A172 (cell line): Measurements from ENCODE around the gene SRPX2. TPM values are rescaled to one million over a fixed set of nuclear protein-coding genes. Genes with fewer than 3 reads are reported as not detected.
"Not testable (repeated sequence)": the region's sequence is repeated elsewhere in the genome, so short reads cannot be mapped to it uniquely, and the experiment has no call there.

Experiments used
- DNase-seq: peaks from one replicate; pipeline ENCODE4 v3.0.0-alpha.2; 2015; ENCODE audit warnings: low spot score
- total RNA-seq: library from RNA; depleted of rRNA; stranded (reverse); fragments of >200 nt; shearing (Covaris generic); gene quantifications from 2 replicates; pipeline ENCODE4 v1.2.3, GENCODE V29; 2014; rRNA removed

Gene SRPX2
- total RNA-seq, 1 experiment from 2014 or later: 1.3 TPM

DNA sequence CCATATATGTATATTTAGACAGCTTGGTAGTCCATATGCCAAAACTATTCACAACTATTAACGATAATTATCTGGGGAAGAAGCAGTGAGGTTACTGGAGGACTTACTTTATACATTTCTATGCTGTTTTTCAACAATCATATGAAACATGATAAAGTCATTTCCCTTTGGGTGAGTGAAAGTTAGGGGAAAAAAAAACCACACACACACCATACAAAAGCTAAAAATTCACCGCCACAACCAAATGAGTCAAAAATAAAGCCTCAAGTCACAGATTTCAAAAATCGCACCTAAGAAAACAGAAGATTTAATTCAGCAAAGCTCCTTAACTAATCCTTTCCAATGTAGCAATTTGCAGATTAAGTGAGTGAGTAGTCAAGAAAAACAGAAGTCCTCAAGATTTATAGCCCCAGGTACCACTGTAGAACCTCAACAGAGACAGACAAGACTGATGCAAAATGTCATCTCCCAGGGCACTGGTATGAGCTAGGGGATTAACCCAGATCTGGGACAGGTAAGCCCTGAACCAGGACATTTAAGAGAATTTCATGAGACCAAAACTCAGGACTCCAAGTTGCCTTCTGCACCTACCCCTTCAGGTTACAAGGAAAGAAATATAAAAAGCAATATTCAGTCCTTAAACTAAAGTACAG lies 52.8 kb downstream of the SRPX2 start:
- DNase-seq: no peak

- no peak for DNase-seq
Observed at GRCh38 chrX:100698551-100698950, 54.6 kb downstream of the SRPX2 start.

DNA sequence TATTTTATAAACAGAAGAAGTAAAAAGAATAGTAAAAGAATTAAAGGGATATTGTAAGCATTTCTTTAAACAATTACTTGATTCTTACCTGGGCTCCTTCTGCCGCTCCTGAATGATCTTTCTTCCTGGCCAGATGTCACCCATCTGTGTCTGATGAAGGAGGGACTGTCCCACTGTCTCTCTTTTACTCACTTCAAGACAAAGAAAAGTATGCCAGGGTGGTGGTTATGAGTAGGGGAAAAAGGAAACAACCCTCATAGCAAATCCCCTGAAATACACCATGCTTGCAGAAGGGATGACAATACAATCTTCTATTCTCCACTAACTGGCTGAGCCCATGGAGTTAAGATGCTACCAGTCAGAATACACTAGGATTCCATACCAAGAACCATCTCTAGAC lies 56.8 kb downstream of the SRPX2 start:
- no peak for DNase-seq

DNA sequence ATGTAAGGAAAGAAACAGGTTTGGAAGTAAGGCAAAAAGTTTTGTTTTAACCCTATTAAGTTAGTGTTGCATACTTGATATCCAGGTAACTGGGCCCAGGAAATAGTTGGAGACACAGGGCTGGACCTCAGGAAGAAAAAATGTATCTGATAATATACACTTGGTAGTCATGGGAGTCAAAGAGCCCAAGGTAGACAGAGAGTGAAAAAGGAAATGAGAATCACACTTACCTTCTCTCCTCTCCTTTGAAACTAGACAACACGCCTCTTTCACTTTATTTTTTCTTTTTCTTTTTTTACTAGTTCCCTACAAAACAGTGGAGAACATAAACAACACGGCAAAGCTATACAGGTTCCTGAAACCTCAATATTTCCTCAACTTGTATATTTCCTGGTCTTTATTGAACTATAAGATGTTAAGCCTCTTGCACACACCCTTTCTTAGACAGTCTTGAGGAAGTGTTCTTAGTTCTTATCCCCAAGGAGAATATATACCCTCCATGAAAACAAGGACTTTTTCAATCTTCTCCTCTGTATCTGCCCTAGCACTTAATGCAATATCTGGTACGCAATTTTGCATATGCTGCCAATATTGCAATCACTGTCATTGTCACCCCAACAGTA lies 60.7 kb downstream of the SRPX2 start:
- no peak for DNase-seq

- no peak for DNase-seq
Observed at GRCh38 chrX:100710816-100711215, 66.8 kb downstream of the SRPX2 start.

GRCh38 chrX:100717363-100717762 lies 73.4 kb downstream of the SRPX2 start:
- no peak for DNase-seq

- no peak for DNase-seq
Observed at GRCh38 chrX:100719139-100719538, 75.1 kb downstream of the SRPX2 start.

DNA sequence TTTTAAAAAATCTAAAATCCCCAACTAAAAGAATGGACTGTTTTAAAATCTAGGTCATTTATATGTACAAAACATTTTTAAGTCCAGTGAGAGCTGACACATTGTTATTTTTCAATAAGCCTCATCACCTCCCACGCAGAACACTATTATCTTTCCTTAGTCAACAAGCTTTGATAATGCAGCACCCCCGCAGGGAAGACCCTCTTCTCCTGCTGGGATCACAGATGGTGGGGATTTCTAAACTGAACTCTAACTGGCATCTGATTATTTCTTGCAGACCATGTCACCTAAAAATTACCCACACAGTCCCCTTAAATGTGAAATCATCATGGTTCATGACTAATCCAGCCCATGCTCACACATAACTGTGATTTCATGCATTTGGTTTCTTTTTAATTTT lies 76.3 kb downstream of the SRPX2 start:
- no peak for DNase-seq

DNA sequence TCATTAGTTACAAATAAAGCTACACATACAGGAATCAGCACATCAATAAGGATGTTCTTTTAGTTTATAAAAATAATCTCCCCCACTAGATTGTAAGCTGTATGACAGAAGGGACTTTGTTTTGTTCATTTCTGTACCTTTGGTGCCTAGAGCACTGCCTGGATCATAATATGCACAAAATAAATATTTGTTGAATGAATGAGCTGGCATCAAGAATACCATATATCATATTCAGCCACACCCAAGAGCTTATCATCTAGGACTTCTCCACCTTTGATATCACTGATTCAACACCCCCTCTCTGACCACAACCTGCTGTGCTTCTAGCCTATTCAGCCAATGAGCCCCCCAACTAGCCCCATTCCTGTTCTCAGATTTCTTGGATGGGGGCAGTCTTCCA lies 77.3 kb downstream of the SRPX2 start:
- no peak for DNase-seq

DNA sequence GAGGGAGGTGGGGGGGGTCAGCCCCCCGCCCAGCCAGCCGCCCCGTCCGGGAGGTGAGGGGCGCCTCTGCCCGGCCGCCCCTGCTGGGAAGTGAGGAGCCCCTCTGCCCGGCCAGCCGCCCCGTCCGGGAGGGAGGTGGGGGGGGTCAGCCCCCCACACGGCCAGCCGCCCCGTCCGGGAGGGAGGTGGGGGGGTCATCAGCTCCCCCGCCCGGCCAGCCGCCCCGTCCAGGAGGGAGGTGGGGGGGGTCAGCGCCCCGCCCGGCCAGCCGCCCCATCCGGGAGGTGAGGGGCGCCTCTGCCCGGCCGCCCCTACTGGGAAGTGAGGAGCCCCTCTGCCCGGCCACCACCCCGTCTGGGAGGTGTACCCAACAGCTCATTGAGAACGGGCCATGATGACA lies 80.0 kb downstream of the SRPX2 start:
- not testable (repeated sequence) for DNase-seq

Other genes with a start within 250 kb of the SRPX2 start
- gene PCDH19, start 233.9 kb upstream of the SRPX2 start, total RNA-seq: not detected in 2 replicates
- gene TNMD, start 59.3 kb upstream of the SRPX2 start, total RNA-seq: not detected in 2 replicates
- 0.48 TPM in 1 of 2 replicates, not detected in the other for gene TSPAN6, start 7.4 kb upstream of the SRPX2 start, total RNA-seq
- gene SYTL4, start 87.9 kb downstream of the SRPX2 start, total RNA-seq: 5.4 and 5.7 TPM in 2 replicates
- 12.7 and 18.3 TPM in 2 replicates for gene CSTF2, start 176.2 kb downstream of the SRPX2 start, total RNA-seq
- gene NOX1, start 230.2 kb downstream of the SRPX2 start, total RNA-seq: not detected in 2 replicates